Heart right ventricle (tissue), 16 donors: ENCODE data around the gene ATP1B1. TPM values are rescaled to one million over a fixed set of nuclear protein-coding genes. Genes with fewer than 3 reads are reported as not detected.

Experiments used
- ATAC-seq, 8 donors: fragments of 200-7000 bp; cut with Tn5 transposase; one replicate each; pipeline ENCODE4 v1.9.1; 2020; ENCODE audit warnings: mild to moderate bottlenecking in 8 of 8, moderate library complexity in 8 of 8, moderate number of reproducible peaks in 1 of 8
- DNase-seq, 2 donors: peaks; one replicate each; pipeline ENCODE4 v3.0.0-alpha.2; 2020
- H3K27ac ChIP-seq, 10 donors: fragments of 200-600 bp; sonication (generic) in 2 of 10; one replicate each; pipeline versions ENCODE4 v1.5.0 to v1.8.0; 2020 to 2022; ENCODE audit warnings: mild to moderate bottlenecking in 3 of 10
- H3K27me3 ChIP-seq, 7 donors: fragments of 200-600 bp; one replicate each; pipeline ENCODE4 v1.8.0; 2021 to 2022; ENCODE audit warnings: mild to moderate bottlenecking in 2 of 7
- H3K36me3 ChIP-seq, 9 donors: fragments of 200-600 bp; sonication (generic) in 1 of 9; one replicate each; pipeline versions ENCODE4 v1.5.0 to v1.8.0; 2020 to 2022; ENCODE audit warnings: mild to moderate bottlenecking in 2 of 9
- H3K4me1 ChIP-seq, 9 donors: fragments of 200-600 bp; sonication (generic) in 1 of 9; one replicate each; pipeline versions ENCODE4 v1.5.0 to v1.8.0; 2020 to 2022; ENCODE audit warnings: mild to moderate bottlenecking in 4 of 9
- H3K4me3 ChIP-seq, 10 donors: fragments of 200-600 bp; sonication (generic) in 2 of 10; one replicate each; pipeline versions ENCODE4 v1.5.0 to v1.8.0; 2020 to 2022; ENCODE audit warnings: mild to moderate bottlenecking in 7 of 10, moderate library complexity in 2 of 10
- H3K9me3 ChIP-seq, 11 donors: fragments of 200-600 bp in 10 of 11; sonication (generic) in 2 of 11; one replicate each; pipeline versions ENCODE4 v1.5.0 to v1.8.0; 2013 to 2022; ENCODE audit warnings: mild to moderate bottlenecking in 2 of 11, control low read depth in 1 of 11, moderate library complexity in 1 of 11
- CTCF ChIP-seq, 9 donors: fragments of 200-600 bp; sonication (generic) in 2 of 9; IDR thresholded peaks; one replicate each; pipeline versions ENCODE4 v1.5.0 to v1.8.0; 2021 to 2022; ENCODE audit warnings: antibody characterized with exemption in 9 of 9, mild to moderate bottlenecking in 5 of 9, moderate library complexity in 1 of 9
- WGBS, 2 donors: extraction: QIAGEN DNeasy Blood & Tissue Kit; methylation state at CpG; one replicate each; pipeline ENCODE4 v1.1.7; 2013; ENCODE audit warnings: inconsistent platforms in 1 of 2; 5-methylcytosine and 5-hydroxymethylcytosine counted together
- intact Hi-C, 10 donors: fragments of 100-400 bp; cut with DNase I; formaldehyde crosslinking; loops; one replicate each; pipeline versions ENCODE4 v1.11.1 to v1.14.2; 2022
- polyA plus RNA-seq, 2 donors: library from polyadenylated mRNA; stranded (reverse); fragments of 200-250 nt; gene quantifications; one replicate each; pipeline ENCODE4 v1.2.3, GENCODE V29; 2013
- total RNA-seq, 10 donors: library from RNA; stranded (reverse); fragmentation: NEBNext Ultra II Directional in 3 of 10; extraction: Animal tissue kit (Norgen Biotek cat#: 25700) in 3 of 10; gene quantifications; one replicate each; pipeline versions ENCODE4 v1.2.1 to v1.2.4, GENCODE V29; 2021 to 2023
- donor health status: Arrhythmogenic right ventricular cardiomyopathy.
- donor health status: ischemic (EF 13 %, LVEDD 7.1; RV severe dilation, severe dysfunction).
- donor health status: healthy with polysubstance abuse.
- donor health status: DM: no; HTN: yes; CAD: no.
- donor health status: DM: no; HTN: no; CAD: no.
- donor health status: ischemic (EF 25% LVEDD 6.9; RV normal size, moderate dysfunction).
- donor health status: ischemic (EF 25% LVEDD 5.7; RV mildly dilated, moderate dysfunction).
- donor health status: healthy.
- donor health status: DM: yes; HTN: yes; CAD: no.
- donor health status: Ischemic cardiomyopathy.
- donor health status: ischemic (EF 35%, LVEDD 5.7; RV mildly dilated, moderate dysfunction).
- donor health status: nonischemic (EF 11% LVEDD 7.7; RV severe dilation, severe dysfunction).
- donor health status: DM: yes; HTN: yes; CAD: no.
- donor health status: PGD.
- donor health status: ischemic (EF 29% LVEDD 5.4; RV normal size, mild dysfunction).
- donor health status: nonischemic (EF 23%, LVEDD 6.1; RV moderate dilation, normal function).

The ATP1B1 gene
- total and polyA plus RNA-seq, 12 donors: 137 to 472 (median 268) TPM

GRCh38 chr1:169110689-169111447 lies 4.4 kb downstream of the ATP1B1 start:
- Histone ChIP-seq H3K27me3 (no peaks in the 10 kb centered on the region), H3K27ac (peak overlapping the region in 9 of 10 donors; percentile 86 to 98 (median 94)), H3K36me3 (peaks cover 0 to 44% (median 9%) of the 10 kb centered on the region in 9 donors), H3K4me3 (peak overlapping the region in 8 of 10 donors; percentile 66 to 98 (median 91)), H3K9me3 (no peaks in the 10 kb centered on the region), H3K4me1 (peaks cover 0 to 81% (median 43%) of the 10 kb centered on the region in 9 donors)
- no peak for TF ChIP-seq CTCF (IDR thresholded peaks at IDR 0.05)
- DNase-seq (no peak), ATAC-seq (no peak)
- WGBS, 2 donors: 25% methylated on average over 7 of the region's 7 CpGs
- intact Hi-C loops: no loop called here

GRCh38 chr1:169111472-169111871 lies 5.0 kb downstream of the ATP1B1 start:
- Histone ChIP-seq H3K27me3 (no peaks in the 10 kb centered on the region), H3K27ac (peak overlapping the region in 9 of 10 donors; percentile 65 to 98 (median 92)), H3K36me3 (peaks cover 0 to 45% (median 9%) of the 10 kb centered on the region in 9 donors), H3K4me3 (peak overlapping the region in 2 of 10 donors; percentile 96 to 97), H3K9me3 (no peaks in the 10 kb centered on the region), H3K4me1 (peaks cover 0 to 87% (median 49%) of the 10 kb centered on the region in 9 donors)
- WGBS, 2 donors: 61 to 62% methylated on average over 6 of the region's 6 CpGs
- intact Hi-C loops: no loop called here
- ATAC-seq: no peak
- TF ChIP-seq CTCF (IDR thresholded peaks at IDR 0.05): no peak
- no peak for DNase-seq

- H3K4me1 ChIP-seq: peaks cover 0 to 93% (median 56%) of the 10 kb centered on the region in 9 donors
- 41 to 50% methylated on average over 6 of the region's 6 CpGs for WGBS, 2 donors
- ATAC-seq (peak in 2 of 8 donors; percentile 1 to 4), DNase-seq (no peak)
- intact Hi-C loops: no loop called here
- no peaks in the 10 kb centered on the region for H3K9me3 ChIP-seq
- H3K27me3 ChIP-seq: no peaks in the 10 kb centered on the region
- peaks cover 0 to 51% (median 9%) of the 10 kb centered on the region in 9 donors for H3K36me3 ChIP-seq
- peak overlapping the region in 1 of 10 donors; percentile 0 for H3K4me3 ChIP-seq
- TF ChIP-seq CTCF (IDR thresholded peaks at IDR 0.05): no peak
- H3K27ac ChIP-seq: peak overlapping the region in 9 of 10 donors; percentile 65 to 98 (median 92)
Measured at GRCh38 chr1:169112241-169112640, 5.8 kb downstream of the ATP1B1 start.

- Histone ChIP-seq H3K36me3 (peaks cover 0 to 65% (median 9%) of the 10 kb centered on the region in 9 donors), H3K27me3 (no peaks in the 10 kb centered on the region), H3K4me1 (peaks cover 4 to 89% (median 68%) of the 10 kb centered on the region in 9 donors), H3K9me3 (no peaks in the 10 kb centered on the region), H3K4me3 (peak overlapping the region in 1 of 10 donors; percentile 8), H3K27ac (peak overlapping the region; percentile 0 to 98 (median 91))
- TF ChIP-seq CTCF (IDR thresholded peaks at IDR 0.05): no peak
- DNase-seq: no peak
- intact Hi-C loops: no loop called here
- WGBS, 2 donors: 45 to 46% methylated on average over 4 of the region's 4 CpGs
- peak in 4 of 8 donors; percentile 4 to 47 (median 34) for ATAC-seq
Measured at GRCh38 chr1:169113613-169114119, 7.2 kb downstream of the ATP1B1 start.
